PC-3 (cell line): ENCODE measurements around the gene PLA2G15. TPM values are rescaled to one million over a fixed set of nuclear protein-coding genes. Genes with fewer than 3 reads are reported as not detected.

Experiments used
- microRNA-seq: library from miRNA; unstranded; fragments of <30 nt; microRNA quantifications from one replicate; pipeline ENCODE4 v1.1.0, GENCODE V29; 2020; ENCODE audit not compliant: unreplicated experiment
- total RNA-seq: library from RNA; depleted of rRNA; stranded (reverse); fragments of >200 nt; gene quantifications from 2 replicates; pipeline ENCODE4 v1.2.3, GENCODE V29; 2014; rRNA removed

Gene PLA2G15
- total RNA-seq, 1 experiment from 2014 or later, result 16.4 TPM

Small RNA genes within 50 kb of the gene (microRNA-seq; reads per million reads assigned to microRNA genes)
- gene MIR6773, result 2.0 reads per million

Other genes with a start within 250 kb of the PLA2G15 start
- not detected in 2 replicates for gene DPEP2, start 245.9 kb upstream of the PLA2G15 start, total RNA-seq
- not detected in 2 replicates for gene DPEP2NB, start 229.5 kb upstream of the PLA2G15 start, total RNA-seq
- 13.4 and 16.6 TPM in 2 replicates for gene DDX28, start 222.1 kb upstream of the PLA2G15 start, total RNA-seq
- 19.9 and 21.4 TPM in 2 replicates for gene DUS2, start 222.1 kb upstream of the PLA2G15 start, total RNA-seq
- 12.1 and 14.5 TPM in 2 replicates for gene NFATC3, start 160.0 kb upstream of the PLA2G15 start, total RNA-seq
- gene ESRP2, start 9.2 kb upstream of the PLA2G15 start, total RNA-seq, result 46.9 and 48.1 TPM in 2 replicates
- gene SLC7A6, start 19.2 kb downstream of the PLA2G15 start, total RNA-seq, result 22.2 and 24.7 TPM in 2 replicates
- 12.6 TPM in 2 replicates for gene SLC7A6OS, start 65.6 kb downstream of the PLA2G15 start, total RNA-seq
- 46.4 and 48.1 TPM in 2 replicates for gene PRMT7, start 65.6 kb downstream of the PLA2G15 start, total RNA-seq
- gene SMPD3, start 203.1 kb downstream of the PLA2G15 start, total RNA-seq, result 0.06 TPM in 1 of 2 replicates, not detected in the other